Fibroblast of pulmonary artery (primary cell): ENCODE results near the gene PGAM5.
"Not testable (repeated sequence)": the region's sequence is repeated elsewhere in the genome, so short reads cannot be mapped to it uniquely, and the experiment has no call there.

Experiments
- DNase-seq: peaks from one replicate; pipeline ENCODE4 v3.0.0-alpha.2; 2010; ENCODE audit warnings: low read depth
- H3K4me3 ChIP-seq: replicated peaks from 2 replicates; pipeline ENCODE4 v1.5.1; 2011; ENCODE audit warnings: low read depth, mild to moderate bottlenecking, control low read depth, low read length, moderate library complexity
- CTCF ChIP-seq: IDR thresholded peaks from 2 replicates; pipeline ENCODE4 v1.5.1; 2011; ENCODE audit warnings: mild to moderate bottlenecking, control low read depth, low read length, inconsistent platforms; ENCODE audit errors: missing control alignments

PGAM5 gene

GRCh38 chr12:132740652-132741051 lies 30.0 kb downstream of the PGAM5 start:
- no peak for TF ChIP-seq CTCF
- DNase-seq, result no peak
- H3K4me3 ChIP-seq, result no peak overlapping the region

GRCh38 chr12:132741620-132742019 lies 31.0 kb downstream of the PGAM5 start:
- no peak overlapping the region for H3K4me3 ChIP-seq
- no peak for TF ChIP-seq CTCF
- DNase-seq, result no peak

- no peak for TF ChIP-seq CTCF
- no peak for DNase-seq
- no peak overlapping the region for H3K4me3 ChIP-seq
These were observed 33.2 kb downstream of the PGAM5 start for GRCh38 chr12:132743831-132744230.

- H3K4me3 ChIP-seq, result no peak overlapping the region
- no peak for TF ChIP-seq CTCF
- no peak for DNase-seq
These were observed 36.0 kb downstream of the PGAM5 start for GRCh38 chr12:132746613-132747012.

GRCh38 chr12:132747395-132747794 lies 36.8 kb downstream of the PGAM5 start:
- no peak overlapping the region for H3K4me3 ChIP-seq
- TF ChIP-seq CTCF, result no peak
- DNase-seq, result no peak

GRCh38 chr12:132747896-132748295 lies 37.3 kb downstream of the PGAM5 start:
- no peak overlapping the region for H3K4me3 ChIP-seq
- DNase-seq, result no peak
- TF ChIP-seq CTCF, result no peak

GRCh38 chr12:132748319-132748718 lies 37.7 kb downstream of the PGAM5 start:
- no peak for TF ChIP-seq CTCF
- DNase-seq, result no peak

GRCh38 chr12:132753670-132754069 lies 43.0 kb downstream of the PGAM5 start:
- H3K4me3 ChIP-seq, DNase-seq: not testable (repeated sequence)

More at GRCh38 chr12:132748319-132748718, 37.7 kb downstream of the PGAM5 start:
- no peak overlapping the region for H3K4me3 ChIP-seq
